H1 (cell line): ENCODE results near the gene EXO1.

ENCODE experiments used
- EP300 ChIP-seq, 2 experiments: IDR thresholded peaks; 1 replicate in 1 of 2; 2 replicates in 1 of 2; pipeline ENCODE4 v1.6.1; 2011 to 2012; ENCODE audit warnings: low read depth in 2 of 2, low read length in 2 of 2, mild to moderate bottlenecking in 2 of 2, borderline replicate concordance in 1 of 2, inconsistent platforms in 1 of 2, moderate library complexity in 1 of 2
- EZH2 ChIP-seq: fragments of 200-600 bp; sonication (generic); IDR thresholded peaks from 2 replicates; pipeline ENCODE4 v1.7.1; 2012; ENCODE audit warnings: low read depth, mild to moderate bottlenecking, moderate library complexity, low read length, inconsistent platforms; ENCODE audit not compliant: severe bottlenecking
- POLR2A ChIP-seq, 2 experiments: IDR thresholded peaks; 1 replicate in 1 of 2; 2 replicates in 1 of 2; pipeline ENCODE4 v1.6.1; 2011; ENCODE audit warnings: low read depth in 2 of 2, low read length in 2 of 2, mild to moderate bottlenecking in 2 of 2; ENCODE audit errors: control extremely low read depth in 1 of 2
- TAF1 ChIP-seq: IDR thresholded peaks from 2 replicates; pipeline ENCODE4 v1.6.1; 2011; ENCODE audit warnings: mild to moderate bottlenecking, low read depth, low read length
- TF ChIP-seq, protein P1 (sequence below), 3 experiments: IDR thresholded peaks; 1 replicate in 2 of 3; 2 replicates in 1 of 3; pipeline versions ENCODE4 v1.5.1 to v1.6.1; 2011; ENCODE audit warnings: low read length in 3 of 3, mild to moderate bottlenecking in 3 of 3, inconsistent platforms in 2 of 3, low read depth in 1 of 3, moderate library complexity in 1 of 3; ENCODE audit not compliant: insufficient read depth in 1 of 3; ENCODE audit errors: control extremely low read depth in 1 of 3
- TF ChIP-seq, protein P2 (sequence below): IDR thresholded peaks from 2 replicates; pipeline ENCODE4 v1.6.1; 2011; ENCODE audit warnings: low read length, improper control_type of control experiment

DNA sequence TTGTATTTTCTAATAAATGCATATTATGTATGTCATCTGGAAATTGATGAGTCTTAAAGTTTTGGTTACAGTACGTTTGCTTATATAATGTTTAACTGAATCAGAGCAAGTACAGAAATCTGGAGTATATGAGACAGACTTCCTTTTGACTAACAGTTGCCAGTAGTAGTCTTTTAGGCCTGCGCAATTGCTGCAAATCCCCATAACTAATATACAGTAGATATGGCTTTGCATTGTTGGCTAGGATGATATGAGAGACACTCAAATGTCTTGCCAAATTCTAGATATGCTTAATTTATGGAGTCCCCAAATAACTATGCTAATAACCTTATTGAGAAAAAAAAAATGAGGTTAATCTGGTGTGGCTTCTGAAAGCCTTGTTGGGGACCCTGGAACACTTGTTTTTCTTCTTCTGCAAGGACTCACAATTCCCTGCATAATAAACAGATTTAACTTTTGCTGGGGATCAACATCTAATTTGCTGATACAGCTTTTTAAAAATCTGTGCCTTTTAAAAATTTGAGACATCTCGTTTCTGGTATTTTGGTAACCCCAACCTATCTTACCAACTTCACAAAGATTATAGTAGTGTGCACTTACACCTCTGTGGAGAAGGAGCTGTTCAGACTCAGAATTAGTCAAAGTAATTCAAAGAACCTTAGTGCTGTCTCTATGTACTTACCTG is 22.9 kb downstream of the EXO1 start:
- TF ChIP-seq, protein P1, sequence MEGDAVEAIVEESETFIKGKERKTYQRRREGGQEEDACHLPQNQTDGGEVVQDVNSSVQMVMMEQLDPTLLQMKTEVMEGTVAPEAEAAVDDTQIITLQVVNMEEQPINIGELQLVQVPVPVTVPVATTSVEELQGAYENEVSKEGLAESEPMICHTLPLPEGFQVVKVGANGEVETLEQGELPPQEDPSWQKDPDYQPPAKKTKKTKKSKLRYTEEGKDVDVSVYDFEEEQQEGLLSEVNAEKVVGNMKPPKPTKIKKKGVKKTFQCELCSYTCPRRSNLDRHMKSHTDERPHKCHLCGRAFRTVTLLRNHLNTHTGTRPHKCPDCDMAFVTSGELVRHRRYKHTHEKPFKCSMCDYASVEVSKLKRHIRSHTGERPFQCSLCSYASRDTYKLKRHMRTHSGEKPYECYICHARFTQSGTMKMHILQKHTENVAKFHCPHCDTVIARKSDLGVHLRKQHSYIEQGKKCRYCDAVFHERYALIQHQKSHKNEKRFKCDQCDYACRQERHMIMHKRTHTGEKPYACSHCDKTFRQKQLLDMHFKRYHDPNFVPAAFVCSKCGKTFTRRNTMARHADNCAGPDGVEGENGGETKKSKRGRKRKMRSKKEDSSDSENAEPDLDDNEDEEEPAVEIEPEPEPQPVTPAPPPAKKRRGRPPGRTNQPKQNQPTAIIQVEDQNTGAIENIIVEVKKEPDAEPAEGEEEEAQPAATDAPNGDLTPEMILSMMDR (IDR thresholded peaks at IDR 0.05; ENCODE audit: control extremely low read depth in 1 of 3, insufficient read depth in 1 of 3, low read depth in 1 of 3, low read length in 3 of 3), result no peak
- no peak for TF ChIP-seq TAF1
- no peak for TF ChIP-seq EP300 (IDR thresholded peaks at IDR 0.05; ENCODE audit: borderline replicate concordance in 1 of 2, low read depth in 2 of 2, low read length in 2 of 2)
- TF ChIP-seq POLR2A (IDR thresholded peaks at IDR 0.05; ENCODE audit: control extremely low read depth in 1 of 2, low read depth in 2 of 2, low read length in 2 of 2), result no peak
- TF ChIP-seq, protein P2, sequence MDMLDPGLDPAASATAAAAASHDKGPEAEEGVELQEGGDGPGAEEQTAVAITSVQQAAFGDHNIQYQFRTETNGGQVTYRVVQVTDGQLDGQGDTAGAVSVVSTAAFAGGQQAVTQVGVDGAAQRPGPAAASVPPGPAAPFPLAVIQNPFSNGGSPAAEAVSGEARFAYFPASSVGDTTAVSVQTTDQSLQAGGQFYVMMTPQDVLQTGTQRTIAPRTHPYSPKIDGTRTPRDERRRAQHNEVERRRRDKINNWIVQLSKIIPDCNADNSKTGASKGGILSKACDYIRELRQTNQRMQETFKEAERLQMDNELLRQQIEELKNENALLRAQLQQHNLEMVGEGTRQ, result no peak
- TF ChIP-seq EZH2, result no peak
